Kasumi-1 (cell line): ENCODE measurements around the gene ADA.
"Not testable (repeated sequence)": the region's sequence is repeated elsewhere in the genome, so short reads cannot be mapped to it uniquely, and the experiment has no call there.

Experiments used
- DNase-seq, 2 experiments: peaks; one replicate each; lab custom pipeline; 2025; lab: John Stamatoyannopoulos, UW

ADA gene

DNA sequence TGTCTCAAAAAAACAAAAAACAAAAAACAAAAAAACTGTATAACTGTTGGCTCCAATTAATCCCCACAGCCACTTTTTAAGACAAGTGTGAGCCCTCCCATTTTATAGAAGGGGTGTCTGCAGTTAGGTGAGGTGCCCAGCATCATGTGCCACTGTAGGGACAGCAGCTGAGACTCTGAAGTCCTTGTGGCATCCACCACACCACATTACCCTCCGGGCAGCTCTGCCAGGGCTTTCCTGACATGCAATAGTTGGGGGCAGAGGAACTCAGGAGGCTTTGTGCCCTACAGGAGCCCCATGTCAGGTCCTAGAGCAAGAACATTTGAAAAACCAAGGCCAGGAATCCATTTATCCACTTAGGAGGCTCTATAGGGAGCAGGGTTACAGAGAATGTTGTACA, 51.8 kb downstream of the ADA start:
- DNase-seq: no peak

DNA sequence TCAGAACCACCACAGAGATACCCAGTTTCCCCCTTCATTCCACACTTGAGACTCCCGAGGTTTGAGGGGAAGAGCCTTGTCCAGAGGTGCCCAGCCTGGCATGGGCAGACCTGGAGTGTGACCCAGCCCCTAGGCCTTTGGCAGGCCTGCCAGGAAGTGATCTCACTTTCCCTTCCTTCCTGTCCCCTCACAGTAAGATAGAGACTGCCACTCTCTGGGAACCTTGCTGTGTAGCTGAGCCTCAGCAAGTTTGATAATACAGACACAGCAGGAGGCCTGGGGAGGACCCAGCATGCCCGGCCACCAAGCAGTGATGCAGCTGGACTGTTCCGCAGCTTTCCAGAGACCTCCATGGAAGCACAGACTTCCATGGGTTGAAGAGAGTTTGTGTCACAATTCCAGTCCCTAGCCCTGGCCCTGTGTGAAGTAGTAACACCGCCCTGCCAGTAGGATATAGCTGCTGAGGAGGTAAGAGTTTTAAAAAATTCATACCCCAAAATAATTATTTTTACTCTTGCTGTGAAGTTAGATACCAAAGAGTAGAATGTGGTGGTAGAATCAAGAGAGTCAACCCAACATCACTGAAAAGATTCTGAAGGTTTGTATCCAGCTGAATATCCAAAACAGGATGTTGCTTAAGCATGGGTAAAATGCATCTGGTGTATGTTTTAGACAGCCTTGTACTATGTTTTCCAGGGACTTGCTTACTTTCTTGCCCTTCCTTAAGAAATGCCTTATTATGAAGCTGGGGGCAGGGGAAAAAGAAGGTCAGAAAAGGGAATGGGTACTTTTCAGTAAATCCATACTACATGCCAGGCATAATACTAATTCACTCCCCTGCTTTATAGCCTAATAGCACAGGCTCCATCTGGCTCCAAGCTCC, 52.8 kb downstream of the ADA start:
- peak; percentile 9 to 17 for DNase-seq

DNA sequence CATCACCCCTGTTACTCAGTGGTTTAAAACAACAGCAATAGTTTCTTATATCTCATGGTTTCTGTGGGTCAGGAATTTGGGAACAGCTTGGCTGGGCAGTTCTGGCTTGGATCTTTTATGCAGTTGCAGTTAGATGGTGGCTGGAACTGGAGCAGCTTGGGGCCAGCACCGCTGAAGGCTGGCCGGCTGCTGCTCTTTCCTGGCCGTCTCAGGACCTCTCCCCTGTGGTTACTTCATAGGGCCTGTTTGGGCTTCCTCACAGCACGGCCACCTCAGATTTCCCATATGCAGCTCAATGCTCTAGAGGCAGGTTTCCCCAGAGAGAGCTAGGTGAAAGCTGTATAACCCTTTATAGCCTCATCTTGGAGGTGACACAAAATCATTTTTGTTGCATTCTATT, 53.6 kb downstream of the ADA start:
- DNase-seq: no peak

DNA sequence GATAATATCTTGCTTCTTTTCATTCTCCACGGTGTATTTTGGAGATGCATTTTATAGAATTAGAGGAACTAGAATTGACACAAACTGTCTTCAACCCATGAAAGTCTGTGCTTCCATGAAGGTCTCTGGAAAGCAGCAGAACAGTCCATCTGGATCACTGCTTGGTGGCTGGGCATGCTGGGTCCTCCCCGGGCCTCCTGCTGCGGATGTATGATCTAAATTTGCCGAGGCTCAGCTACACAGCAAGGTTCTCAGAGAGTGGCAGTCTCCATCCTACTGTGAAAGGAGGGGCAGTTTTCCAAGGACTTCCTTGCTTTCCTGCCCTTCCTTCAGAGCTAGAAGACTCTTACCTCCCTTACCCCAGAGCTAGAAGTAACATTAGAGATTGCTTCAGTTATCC, 54.0 kb downstream of the ADA start:
- DNase-seq: no peak

DNA sequence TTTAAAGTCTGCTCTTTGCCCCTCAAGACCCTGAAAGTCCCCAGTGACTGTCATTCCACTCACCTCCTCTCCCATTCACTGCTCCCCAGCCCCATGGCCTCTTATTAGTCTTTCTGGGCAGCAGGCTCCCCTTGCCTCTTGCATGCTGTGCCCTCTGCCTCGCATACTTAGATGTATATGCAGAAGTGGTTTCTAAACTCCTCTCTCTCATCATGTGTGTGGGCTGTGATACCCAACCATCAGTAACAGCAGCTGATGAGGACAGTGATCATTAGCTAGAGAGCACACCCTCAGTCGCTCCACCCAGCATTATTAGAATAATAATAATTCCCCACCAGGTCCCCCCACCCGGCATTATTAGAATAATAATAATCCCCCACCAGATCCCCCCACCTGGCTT, 54.6 kb downstream of the ADA start:
- no peak for DNase-seq

DNA sequence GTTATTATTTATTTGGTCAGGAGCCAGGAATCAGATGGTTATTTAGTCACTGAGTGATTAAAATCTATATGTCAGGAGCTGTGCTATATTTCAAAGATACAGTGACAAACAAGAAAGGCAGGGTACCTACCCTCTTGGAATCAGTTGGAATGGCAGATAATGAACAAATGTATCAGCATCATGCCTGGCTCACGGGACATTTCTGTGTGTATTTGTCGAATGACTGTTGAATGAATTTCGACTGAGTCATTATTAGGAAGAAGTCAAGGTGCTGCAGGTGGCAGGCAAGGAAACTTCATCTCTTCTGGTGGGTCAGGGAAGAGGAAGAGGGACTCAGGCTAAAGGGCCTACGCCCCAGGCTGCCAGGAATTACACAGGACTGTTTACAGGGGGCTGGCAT, 55.5 kb downstream of the ADA start:
- DNase-seq: no peak

DNA sequence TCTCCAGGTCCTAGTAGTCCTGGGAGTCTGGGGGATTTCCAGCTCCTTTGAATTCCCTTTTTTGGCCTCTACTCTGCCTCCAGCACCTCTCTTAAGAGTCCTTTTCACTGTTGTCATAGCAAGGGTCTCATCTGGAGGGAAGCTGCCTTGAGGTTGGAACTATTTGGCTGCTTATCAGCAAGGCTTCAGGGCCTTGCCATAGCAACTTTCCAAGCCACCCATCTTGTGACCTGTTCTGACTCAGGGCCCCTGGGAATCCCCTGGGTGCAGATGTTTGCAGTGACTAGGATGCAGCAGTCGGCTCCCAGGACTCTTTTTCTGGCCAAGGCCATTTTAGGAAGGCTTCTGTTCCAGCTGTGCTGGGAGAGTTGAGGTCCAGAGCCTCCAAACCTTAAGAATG, 56.8 kb downstream of the ADA start:
- DNase-seq: no peak

DNA sequence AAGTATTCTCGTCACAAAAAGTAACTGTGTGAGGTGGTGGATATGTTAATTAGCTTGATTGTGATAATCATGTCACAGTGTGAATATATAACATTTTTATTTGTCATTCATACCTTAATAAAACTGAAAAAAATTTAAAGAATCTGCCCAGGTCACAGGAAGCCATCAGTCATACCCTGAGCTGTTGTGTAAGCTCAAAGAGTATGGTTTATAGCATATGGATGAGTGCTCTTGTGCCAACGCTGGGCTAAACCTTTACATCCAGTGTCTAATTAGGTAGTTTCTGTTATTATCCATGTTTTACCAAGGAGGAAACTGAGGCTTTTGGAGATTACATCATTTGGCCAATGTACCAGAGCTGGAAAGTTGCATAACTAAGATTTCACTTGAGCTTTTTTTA, 57.7 kb downstream of the ADA start:
- no peak for DNase-seq

DNA sequence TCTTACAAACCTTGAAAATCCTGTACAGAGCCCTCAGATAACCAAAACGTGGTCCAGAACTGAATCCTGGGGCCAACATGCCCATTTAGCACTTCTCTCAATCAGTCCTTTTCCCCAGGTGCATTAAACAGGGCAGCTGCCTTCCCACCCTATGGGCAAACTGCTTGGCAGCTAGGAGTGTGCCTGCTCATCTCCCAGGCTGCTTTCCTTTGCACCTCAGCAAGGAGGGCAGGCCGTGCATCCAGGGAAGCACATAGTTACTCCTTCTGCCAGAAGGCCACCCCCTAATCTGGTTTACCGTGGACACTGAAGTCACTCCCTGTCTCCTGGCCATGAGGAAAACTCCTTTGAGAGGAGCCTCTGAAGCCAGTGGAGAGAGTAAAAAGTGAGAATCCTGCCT, 59.1 kb downstream of the ADA start:
- DNase-seq: no peak

DNA sequence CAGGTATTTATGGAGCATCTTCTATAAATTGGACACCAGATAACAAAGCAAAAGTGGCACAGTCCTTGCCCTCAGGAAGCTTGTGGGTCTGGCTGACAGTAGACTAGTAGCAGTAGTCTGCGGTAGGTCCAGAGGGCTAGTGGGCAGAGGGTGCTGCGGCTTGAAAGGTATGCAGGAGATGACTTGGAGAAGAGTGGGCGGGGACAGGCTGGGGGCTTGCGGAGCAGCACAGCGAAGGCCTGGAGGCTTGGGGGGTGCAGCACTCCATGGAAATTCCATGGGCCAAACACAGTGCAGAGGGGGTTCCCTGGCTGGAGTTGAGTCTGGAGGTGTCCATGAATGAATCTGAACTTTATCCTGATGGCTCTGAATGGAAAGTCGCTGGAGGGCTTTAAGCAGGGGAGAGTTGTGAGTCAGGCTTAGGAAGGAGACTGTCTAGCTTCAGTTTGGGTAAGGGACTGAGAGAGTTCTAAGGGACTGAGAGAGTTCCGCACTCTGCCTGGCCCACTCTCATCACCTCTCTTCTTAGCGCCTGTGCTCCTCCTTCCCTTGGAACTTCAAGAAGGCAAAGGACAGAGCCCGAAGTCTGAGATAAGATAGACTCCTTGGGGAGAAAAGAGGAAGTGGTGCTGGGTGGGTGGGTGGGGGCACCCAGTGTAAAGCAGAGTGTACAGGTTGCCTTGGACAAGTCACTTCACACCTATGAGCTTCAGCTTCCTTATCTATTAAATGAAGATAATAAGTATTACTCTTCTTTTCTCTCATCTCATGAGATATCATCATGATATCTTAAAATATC, 60.3 kb downstream of the ADA start:
- DNase-seq: no peak

DNA sequence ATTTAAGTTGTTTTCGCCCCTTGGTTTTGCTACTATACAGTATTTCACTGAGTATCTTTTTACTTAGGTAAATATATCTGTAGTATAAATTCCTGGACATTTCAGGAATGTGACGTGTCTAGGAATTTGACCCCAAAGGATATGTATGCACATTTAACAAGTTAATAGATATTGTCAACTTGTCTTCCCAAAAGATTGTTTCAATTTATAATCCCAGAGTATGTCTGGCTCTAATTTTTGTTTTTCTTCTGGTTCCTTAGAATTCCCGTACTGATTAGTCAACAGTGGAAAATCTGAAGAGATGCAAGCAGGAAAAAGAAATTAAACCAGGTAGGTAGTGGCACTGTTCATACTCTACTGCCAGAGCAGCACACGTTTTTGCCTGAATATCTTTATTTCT, 62.0 kb downstream of the ADA start:
- DNase-seq: no peak

DNA sequence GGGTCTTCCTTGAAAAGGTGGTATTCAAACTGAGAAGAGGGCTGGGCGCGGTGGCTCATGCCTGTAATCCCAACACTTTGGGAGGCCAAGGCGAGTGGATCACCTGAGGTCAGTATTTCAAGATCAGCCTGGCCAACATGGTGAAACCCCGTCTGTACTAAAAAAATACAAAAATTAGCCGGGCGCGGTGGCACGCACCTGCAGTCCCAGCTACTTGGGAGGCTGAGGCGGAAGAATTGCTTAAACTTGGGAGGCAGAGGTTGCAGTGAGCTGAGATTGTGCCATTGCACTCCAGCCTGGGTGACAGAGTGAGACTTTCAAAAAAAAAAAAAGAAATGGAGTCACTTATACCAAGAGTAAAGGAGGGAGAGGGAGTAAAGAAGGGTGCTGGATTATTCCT, 63.2 kb downstream of the ADA start:
- not testable (repeated sequence) for DNase-seq

DNA sequence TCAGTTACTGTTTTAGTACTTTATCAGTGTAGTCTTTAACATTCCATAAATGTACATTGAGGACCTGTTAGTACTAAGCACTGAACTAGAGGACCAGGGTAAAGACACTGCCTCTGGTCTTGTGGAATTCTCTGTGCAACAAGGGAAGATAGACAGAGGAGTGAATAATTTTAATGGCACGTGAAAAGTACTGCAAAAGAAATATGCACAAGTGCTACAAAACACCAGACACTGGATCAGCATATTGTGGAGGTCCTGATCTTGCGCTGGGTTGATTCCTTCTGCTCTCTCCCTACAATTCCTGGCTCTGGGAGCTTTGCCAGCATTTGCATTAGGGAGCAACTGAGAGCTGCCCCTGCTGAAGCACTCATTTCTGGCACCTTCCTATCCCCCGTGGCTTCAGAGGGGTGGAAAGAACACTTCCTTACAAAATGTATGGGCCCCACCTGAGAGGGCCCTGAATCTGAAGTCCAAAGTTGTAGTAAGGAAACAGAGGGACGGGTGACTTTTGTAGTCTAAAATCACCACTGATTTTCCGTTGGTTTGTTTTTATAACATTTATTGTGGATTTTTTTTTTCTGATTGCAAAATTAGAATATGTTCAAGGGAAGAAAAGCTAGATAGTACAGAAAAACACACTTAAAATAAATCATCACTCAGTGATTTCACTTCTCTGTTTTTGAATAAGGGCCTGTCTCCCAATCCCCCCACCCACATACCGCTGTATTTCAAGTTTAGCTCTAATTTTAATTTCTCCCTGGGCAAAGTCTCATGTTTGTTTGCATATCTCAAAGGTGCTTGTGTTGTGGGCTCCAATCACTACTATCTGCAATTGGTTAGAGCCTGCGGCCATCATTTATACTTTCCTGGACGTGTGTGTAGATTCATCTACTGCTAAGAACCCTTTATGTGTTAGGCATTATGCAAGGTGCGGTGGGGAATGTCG, 64.2 kb downstream of the ADA start:
- DNase-seq: no peak

DNA sequence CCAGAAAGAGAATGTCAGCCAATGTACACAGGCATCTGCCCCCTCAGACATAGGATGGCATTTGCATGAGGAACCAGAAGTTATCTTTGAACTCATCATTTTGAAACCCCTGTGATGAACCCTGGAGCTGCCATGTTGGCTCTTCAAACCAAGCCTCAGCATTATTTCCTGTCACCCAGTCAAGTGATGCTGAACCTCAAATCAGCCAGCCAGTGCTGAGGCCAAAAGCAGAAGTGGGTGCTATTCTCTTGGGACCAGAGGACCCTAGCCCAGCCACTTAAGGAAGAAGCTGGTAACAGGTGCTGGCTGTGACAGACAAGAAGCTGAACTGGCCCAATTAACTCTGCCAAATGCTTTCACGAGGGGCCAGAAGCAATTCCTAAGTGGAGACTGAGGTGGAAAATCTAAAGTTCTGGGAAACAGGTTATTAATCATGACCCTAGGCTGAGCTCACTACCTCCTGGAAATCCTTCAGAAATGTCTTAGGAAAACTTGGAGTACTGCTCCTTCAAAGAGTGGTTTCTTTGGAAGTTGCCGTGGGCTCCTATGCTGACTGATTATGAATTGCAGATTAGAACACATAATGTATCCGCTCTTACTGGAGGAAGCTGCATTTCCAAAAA, 65.1 kb downstream of the ADA start:
- peak; percentile 39 to 53 for DNase-seq

DNA sequence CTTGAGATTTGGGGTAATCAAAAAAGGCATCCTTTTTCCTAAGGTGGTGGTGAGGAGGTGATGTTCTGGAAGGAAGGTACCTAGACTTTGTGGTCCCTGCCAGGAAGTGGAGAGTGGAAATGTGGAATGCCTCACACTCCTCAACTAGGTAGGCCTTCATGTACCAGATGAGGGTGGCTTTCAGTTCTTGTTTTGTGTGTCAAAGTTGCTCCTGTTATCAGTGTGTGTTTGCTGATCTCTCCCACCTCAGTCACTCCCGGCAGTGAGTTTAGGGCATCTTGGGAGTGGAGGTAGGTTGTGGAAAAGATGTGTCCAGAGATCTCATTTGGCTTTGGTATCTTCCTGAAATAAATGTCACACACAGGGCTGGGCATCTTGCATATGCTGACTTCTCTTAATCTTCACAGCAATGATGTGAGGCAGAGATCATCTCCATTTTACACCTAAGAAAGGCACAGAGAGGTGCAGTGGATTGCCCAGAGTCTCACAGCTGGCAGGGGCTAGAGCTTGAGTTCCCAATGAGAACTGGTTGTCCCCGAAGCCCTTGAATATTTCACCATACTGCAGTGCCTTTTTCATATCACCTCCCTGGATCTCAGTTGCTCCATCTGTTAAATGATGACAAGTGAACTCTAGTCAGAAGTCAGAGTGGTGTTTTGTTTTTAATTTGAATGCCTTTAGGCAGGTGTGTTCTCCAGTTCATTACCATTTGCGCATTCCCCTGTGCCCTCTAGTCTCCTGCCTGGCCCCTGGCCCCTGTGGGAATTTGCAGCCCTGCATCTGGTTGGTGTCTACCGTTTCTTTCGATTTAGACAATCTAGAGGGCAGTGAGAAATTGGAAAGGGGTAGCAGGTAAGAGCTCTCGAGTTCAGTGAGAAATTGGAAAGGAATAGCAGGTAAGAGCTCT, 66.2 kb downstream of the ADA start:
- DNase-seq: no peak

DNA sequence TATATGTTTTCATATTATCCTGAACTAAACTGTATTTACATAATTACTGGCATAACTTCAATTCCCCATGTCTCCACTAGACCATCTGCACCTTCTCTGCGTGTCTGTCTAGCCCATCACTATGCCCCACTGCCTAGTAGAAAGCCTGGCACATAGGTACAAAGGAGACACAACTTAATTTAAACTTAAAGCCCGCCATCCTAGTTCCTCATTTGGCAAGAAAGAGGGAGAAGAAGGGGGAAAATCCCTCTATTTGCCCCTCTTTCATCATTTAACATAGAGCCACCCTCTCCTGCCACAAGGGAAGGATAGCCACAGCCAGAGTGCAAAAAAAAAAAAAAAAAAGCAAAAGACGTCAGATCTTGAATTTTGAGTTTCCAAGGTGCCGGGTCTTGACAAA, 67.3 kb downstream of the ADA start:
- DNase-seq: no peak

DNA sequence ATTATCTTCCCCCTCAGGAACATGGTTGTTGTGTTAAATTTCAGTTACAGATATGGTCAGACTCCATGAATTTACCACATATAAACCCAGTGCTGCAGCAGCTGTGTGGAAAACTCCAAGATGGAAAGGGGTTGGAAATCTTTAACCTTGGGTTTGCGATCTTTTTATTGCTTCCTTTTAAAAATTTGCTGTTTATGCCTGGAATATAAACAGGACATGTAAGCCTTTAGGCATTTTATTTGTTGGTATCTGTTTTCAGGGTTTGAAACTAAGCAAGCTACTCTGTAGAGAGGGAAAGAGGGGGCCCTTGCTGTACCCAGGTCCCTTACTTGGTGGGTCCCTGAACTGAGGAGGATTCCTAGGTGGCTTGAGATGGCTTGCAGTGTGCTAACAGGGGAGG, 68.3 kb downstream of the ADA start:
- no peak for DNase-seq

DNA sequence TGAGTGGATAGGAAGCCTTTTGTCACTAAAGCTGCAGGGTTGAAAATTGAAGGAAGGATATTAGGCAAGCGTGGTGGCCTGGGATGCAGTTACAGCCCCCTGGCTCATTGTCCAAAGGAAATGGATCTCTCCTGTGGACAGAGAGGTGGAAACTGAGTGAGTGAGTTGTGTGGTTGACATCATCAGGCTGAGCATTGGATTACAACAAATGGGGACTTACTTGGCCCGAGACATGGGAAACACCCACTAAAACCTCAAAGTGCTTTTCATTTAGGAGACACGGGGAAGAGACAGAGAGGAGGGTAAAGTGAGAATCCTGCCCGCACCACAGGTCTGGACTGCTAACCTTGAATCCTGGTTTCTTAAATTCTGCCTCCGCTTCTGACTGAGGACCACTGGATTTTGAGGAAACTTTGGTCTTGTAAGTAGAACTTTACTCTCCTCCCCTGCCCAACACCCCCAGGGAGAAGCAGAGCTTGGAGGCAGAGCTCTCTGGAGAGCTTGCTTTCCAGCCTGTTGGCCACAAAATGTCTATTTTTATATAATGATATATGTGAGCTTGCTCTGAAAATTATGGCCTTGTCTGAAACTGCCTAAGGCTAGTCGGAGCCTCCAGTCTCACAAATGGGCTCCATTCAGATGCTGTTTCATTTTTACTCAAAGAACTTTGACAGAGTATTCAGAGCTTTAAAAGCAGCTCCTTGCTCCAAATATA, 69.0 kb downstream of the ADA start, which contains the start of gene PKIG:
TSS of gene PKIG (plus strand) at position 269 of the 715 bp plus-strand sequence. CDS start 31,978 bp downstream, outside the sequence.
- DNase-seq: no peak

DNA sequence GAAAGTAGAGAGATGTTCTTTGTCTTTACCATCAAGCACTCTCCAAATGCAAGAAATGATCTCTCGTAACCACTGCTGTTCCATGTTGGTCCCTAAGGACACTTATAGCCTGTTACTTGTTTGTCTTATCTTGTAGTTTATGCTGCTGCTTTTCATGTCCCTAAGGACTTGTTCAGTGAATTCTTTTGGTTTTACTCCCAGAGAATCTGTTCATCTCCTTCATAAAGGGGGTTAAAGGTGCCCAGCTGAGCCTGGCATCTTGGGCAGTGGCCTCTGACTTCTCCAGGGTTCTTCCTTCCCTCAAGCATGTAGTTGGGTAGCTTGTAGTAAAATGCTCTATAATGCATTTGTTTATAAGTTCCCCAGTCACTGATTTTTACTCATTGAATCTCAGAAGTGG, 70.0 kb downstream of the ADA start:
- no peak for DNase-seq
